Peyer's patch (tissue), 4 donors: ENCODE measurements around the gene SPATA2L.

Experiments
- POLR2A ChIP-seq, 2 donors: fragments of 450-650 bp; IDR thresholded peaks; one replicate each; pipeline ENCODE4 v1.5.1; 2017; ENCODE audit warnings: antibody characterized with exemption in 2 of 2, mild to moderate bottlenecking in 2 of 2, moderate library complexity in 2 of 2
- TF ChIP-seq, protein P1 (sequence below), 6 experiments: fragments of 450-650 bp in 4 of 6; fragments of 200-600 bp in 2 of 6; sonication (generic) in 1 of 6; IDR thresholded peaks; one replicate each; pipeline ENCODE4 v1.5.1; 2017 to 2019; ENCODE audit warnings: antibody characterized with exemption in 6 of 6, mild to moderate bottlenecking in 3 of 6, moderate library complexity in 1 of 6

- TF ChIP-seq POLR2A (IDR thresholded peaks at IDR 0.05): no peak
- TF ChIP-seq, protein P1, sequence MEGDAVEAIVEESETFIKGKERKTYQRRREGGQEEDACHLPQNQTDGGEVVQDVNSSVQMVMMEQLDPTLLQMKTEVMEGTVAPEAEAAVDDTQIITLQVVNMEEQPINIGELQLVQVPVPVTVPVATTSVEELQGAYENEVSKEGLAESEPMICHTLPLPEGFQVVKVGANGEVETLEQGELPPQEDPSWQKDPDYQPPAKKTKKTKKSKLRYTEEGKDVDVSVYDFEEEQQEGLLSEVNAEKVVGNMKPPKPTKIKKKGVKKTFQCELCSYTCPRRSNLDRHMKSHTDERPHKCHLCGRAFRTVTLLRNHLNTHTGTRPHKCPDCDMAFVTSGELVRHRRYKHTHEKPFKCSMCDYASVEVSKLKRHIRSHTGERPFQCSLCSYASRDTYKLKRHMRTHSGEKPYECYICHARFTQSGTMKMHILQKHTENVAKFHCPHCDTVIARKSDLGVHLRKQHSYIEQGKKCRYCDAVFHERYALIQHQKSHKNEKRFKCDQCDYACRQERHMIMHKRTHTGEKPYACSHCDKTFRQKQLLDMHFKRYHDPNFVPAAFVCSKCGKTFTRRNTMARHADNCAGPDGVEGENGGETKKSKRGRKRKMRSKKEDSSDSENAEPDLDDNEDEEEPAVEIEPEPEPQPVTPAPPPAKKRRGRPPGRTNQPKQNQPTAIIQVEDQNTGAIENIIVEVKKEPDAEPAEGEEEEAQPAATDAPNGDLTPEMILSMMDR (IDR thresholded peaks at IDR 0.05): no peak
These were observed 29.1 kb downstream of the SPATA2L start for GRCh38 chr16:89672177-89672941.
